ENCODE results near the gene PSMA5. TPM values are rescaled to one million over a fixed set of nuclear protein-coding genes. Genes with fewer than 3 reads are reported as not detected.

PSMA5 gene
- total RNA-seq, 1 donor from 2014 or later, result 2.6 TPM

DNA sequence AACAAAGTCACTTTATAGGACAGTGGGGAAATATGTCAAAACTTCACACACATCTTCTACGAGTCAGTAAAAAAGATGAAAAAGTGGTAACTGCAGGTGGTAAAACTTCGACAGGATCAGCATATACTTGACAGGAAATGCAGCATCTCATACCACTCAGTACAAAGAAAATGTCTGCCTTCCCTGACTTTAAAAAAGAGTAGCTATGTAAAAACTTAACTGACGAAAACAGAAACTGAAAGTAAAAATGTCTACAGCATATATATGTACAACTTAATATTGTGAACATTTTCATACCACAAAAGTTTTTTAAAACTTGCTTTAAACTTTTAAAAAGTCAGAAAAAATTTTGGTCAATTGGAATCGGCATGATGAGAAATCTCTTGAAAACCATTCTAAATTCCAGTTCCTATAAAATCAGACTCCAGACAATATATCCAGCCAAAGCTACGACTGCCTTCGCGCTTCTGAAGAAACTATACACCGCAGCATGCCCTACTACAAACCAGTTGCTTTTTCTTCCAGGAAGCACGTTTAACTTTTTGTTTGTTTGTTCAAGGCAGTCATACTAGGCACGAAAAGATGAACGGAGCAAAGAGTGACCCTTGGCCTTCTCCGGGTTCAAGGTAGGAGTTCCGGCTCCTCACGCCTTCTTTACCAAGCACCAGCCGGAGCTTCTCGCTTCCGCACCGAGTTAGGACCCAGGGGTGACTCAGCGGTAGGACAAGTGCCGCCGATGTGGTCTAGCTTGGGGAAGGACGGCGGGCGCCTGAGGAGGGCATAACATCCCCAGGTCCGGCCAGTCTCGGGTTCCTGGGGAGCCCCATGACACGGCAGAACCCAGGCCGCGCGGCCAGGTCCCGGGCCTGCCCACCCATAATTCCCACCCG lies 612 bp downstream of the PSMA5 start:
- H3K9me3 ChIP-seq, result no peaks in the 10 kb centered on the region
- H3K4me1 ChIP-seq, result peaks cover 4 to 12% of the 10 kb centered on the region in 2 donors
- H3K27me3 ChIP-seq, result no peaks in the 10 kb centered on the region
- DNase-seq (ENCODE audit: low spot score in 2 of 2), result peak; percentile 19 to 81
- peak overlapping the region; percentile 77 to 87 for H3K4me3 ChIP-seq
- H3K36me3 ChIP-seq, result peaks cover 6 to 10% of the 10 kb centered on the region in 2 donors
- intact Hi-C loops (cut with DNase I), result loop anchor here (1.0 to 5.0 kb wide), 5 partner anchors 58 to 463 kb away; partner anchors contain the start of genes ATXN7L2, CLCC1 and PSRC1
- TF ChIP-seq, protein P1, sequence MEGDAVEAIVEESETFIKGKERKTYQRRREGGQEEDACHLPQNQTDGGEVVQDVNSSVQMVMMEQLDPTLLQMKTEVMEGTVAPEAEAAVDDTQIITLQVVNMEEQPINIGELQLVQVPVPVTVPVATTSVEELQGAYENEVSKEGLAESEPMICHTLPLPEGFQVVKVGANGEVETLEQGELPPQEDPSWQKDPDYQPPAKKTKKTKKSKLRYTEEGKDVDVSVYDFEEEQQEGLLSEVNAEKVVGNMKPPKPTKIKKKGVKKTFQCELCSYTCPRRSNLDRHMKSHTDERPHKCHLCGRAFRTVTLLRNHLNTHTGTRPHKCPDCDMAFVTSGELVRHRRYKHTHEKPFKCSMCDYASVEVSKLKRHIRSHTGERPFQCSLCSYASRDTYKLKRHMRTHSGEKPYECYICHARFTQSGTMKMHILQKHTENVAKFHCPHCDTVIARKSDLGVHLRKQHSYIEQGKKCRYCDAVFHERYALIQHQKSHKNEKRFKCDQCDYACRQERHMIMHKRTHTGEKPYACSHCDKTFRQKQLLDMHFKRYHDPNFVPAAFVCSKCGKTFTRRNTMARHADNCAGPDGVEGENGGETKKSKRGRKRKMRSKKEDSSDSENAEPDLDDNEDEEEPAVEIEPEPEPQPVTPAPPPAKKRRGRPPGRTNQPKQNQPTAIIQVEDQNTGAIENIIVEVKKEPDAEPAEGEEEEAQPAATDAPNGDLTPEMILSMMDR (IDR thresholded peaks at IDR 0.05), result no peak
- peak overlapping the region; percentile 78 to 87 for H3K27ac ChIP-seq

DNA sequence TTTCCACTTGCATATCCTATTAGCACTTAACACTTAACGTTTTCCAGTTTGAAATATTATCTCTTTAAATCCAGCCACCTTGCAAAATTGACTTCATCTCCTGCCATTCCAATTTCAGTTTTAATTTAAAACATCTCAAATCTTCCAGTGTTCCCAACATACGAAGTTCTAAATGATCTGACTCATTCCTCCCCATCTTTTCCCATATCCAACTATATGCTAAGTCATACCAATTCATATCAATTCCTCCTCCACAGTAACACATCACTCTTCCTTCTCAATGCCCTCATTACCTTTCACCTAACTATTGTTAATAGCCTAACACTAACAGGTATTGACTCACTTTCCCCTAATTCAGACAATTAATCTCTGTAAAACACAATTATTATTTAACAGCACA lies 2.8 kb downstream of the PSMA5 start:
- Histone ChIP-seq H3K4me3 (no peak overlapping the region), H3K36me3 (peaks cover 16 to 31% of the 10 kb centered on the region in 2 donors), H3K27me3 (no peaks in the 10 kb centered on the region), H3K9me3 (no peaks in the 10 kb centered on the region), H3K27ac (no peak overlapping the region), H3K4me1 (peaks cover 4 to 12% of the 10 kb centered on the region in 2 donors)
- no peak for DNase-seq (ENCODE audit: low spot score in 2 of 2)
- intact Hi-C loops (cut with DNase I), result no loop called here
- TF ChIP-seq, protein P1 (IDR thresholded peaks at IDR 0.05), result no peak

DNA sequence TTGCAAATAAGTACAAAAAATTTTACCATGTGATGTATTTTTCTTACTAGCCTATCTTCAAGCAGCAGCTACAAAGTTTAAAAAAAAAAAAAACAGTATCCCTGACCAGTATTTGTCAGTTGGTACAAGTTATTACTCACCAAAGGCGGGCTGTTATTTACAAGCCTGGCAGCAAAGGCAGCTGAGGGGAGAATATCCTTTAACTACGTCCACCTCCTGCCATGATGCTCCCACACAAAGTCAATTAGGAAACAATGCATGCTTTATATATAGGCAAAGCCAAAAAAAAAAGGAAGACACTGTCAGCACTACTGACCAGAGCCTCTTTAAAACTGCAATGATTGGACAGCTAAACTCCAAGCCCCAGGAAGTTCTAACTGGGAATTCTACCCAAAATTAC lies 13.7 kb downstream of the PSMA5 start:
- no peaks in the 10 kb centered on the region for H3K9me3 ChIP-seq
- no peaks in the 10 kb centered on the region for H3K4me1 ChIP-seq
- H3K4me3 ChIP-seq, result no peak overlapping the region
- intact Hi-C loops (cut with DNase I), result no loop called here
- peaks cover 56 to 85% of the 10 kb centered on the region in 2 donors for H3K36me3 ChIP-seq
- TF ChIP-seq, protein P1 (IDR thresholded peaks at IDR 0.05), result no peak
- H3K27me3 ChIP-seq, result no peaks in the 10 kb centered on the region
- H3K27ac ChIP-seq, result no peak overlapping the region
- no peak for DNase-seq (ENCODE audit: low spot score in 2 of 2)

DNA sequence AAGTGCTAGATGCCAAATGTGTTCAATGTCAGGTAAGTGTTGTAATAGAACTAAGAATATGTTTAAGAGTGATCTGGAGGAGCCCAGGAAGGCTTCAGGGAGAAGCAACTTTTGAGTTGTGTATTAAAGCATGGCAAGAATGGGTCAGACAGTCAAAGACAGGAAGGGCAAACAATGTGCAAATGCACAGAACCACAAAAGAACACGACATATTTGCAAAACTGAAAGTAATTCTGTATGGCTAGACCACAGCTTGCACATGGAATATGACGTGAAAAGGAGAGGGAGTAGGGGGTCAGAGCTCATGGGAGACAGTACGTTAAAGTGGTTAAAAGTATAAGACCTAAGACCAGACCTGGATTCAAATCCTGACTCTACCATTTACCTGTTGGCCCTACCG lies 21.4 kb downstream of the PSMA5 start:
- peaks cover 21 to 62% of the 10 kb centered on the region in 2 donors for H3K36me3 ChIP-seq
- H3K4me3 ChIP-seq, result no peak overlapping the region
- no peaks in the 10 kb centered on the region for H3K9me3 ChIP-seq
- TF ChIP-seq, protein P1 (IDR thresholded peaks at IDR 0.05), result no peak
- H3K27me3 ChIP-seq, result no peaks in the 10 kb centered on the region
- H3K4me1 ChIP-seq, result peaks cover 0 to 3% of the 10 kb centered on the region in 2 donors
- DNase-seq (ENCODE audit: low spot score in 2 of 2), result no peak
- no peak overlapping the region for H3K27ac ChIP-seq
- intact Hi-C loops (cut with DNase I), result no loop called here

DNA sequence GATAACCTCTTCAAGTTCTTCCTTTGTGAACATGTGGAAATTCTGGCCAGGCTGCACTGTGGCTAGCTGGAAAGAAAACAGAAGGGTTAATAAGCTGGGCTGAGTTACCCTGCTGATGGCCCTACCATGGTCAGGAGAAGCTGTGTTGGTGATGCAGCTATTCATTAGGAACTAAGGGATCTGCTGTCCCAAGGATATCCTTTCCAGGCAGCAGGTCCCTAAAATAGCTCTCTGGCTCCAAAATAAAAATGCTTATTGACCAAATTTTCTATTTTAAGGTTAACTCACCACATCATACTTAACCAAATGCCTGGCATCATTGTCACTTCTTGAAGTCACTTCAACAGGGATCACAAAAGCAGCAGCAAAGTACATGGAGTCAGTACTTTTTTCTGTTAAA lies 24.2 kb downstream of the PSMA5 start:
- Histone ChIP-seq H3K4me3 (no peak overlapping the region), H3K36me3 (peaks cover 5 to 34% of the 10 kb centered on the region in 2 donors), H3K4me1 (peaks cover 0 to 3% of the 10 kb centered on the region in 2 donors), H3K9me3 (no peaks in the 10 kb centered on the region), H3K27ac (peak overlapping the region; percentile 46 to 51), H3K27me3 (no peaks in the 10 kb centered on the region)
- TF ChIP-seq, protein P1 (IDR thresholded peaks at IDR 0.05), result no peak
- intact Hi-C loops (cut with DNase I), result no loop called here
- no peak for DNase-seq (ENCODE audit: low spot score in 2 of 2)
